Osteoblast (primary cell): ENCODE measurements around the gene ZNF496. TPM values are rescaled to one million over a fixed set of nuclear protein-coding genes. Genes with fewer than 3 reads are reported as not detected.

Source experiments
- DNase-seq: peaks from one replicate; pipeline ENCODE4 v3.0.0; 2011; ENCODE audit warnings: low spot score, mixed read lengths; ENCODE audit not compliant: insufficient read length; ENCODE audit errors: missing footprints
- H2AFZ ChIP-seq: 2 replicates; pipeline ENCODE4 v1.6.0; 2011; ENCODE audit warnings: mild to moderate bottlenecking, low read length
- H3K27ac ChIP-seq: 2 replicates; pipeline ENCODE4 v1.5.1; 2011; ENCODE audit warnings: mild to moderate bottlenecking, low read depth, low read length, moderate library complexity
- H3K27me3 ChIP-seq: 2 replicates; pipeline ENCODE4 v1.6.0; 2012; ENCODE audit warnings: mild to moderate bottlenecking, control low read depth, inconsistent platforms, low read length, moderate library complexity; ENCODE audit not compliant: insufficient read depth
- H3K36me3 ChIP-seq: 2 replicates; pipeline ENCODE4 v1.5.1; 2011; ENCODE audit warnings: mild to moderate bottlenecking, low read length, control low read depth, moderate library complexity; ENCODE audit not compliant: insufficient read depth
- H3K4me1 ChIP-seq: 2 replicates; pipeline ENCODE4 v1.5.1; 2011; ENCODE audit warnings: mild to moderate bottlenecking, low read length, control low read depth, moderate library complexity; ENCODE audit not compliant: insufficient read depth
- H3K4me2 ChIP-seq: 2 replicates; pipeline ENCODE4 v1.6.0; 2011; ENCODE audit warnings: mild to moderate bottlenecking, low read length; ENCODE audit not compliant: insufficient read depth
- H3K4me3 ChIP-seq: fragments of 200-600 bp; sonication (generic); 3 replicates; pipeline ENCODE4 v1.5.1; 2012; ENCODE audit warnings: mild to moderate bottlenecking, low read length, inconsistent platforms; ENCODE audit not compliant: insufficient read depth
- H3K79me2 ChIP-seq: 2 replicates; pipeline ENCODE4 v1.6.0; 2012; ENCODE audit warnings: mild to moderate bottlenecking, low read length, control low read depth, inconsistent platforms; ENCODE audit not compliant: insufficient read depth
- H3K9me3 ChIP-seq: 2 replicates; pipeline ENCODE4 v1.5.1; 2011; ENCODE audit warnings: low read depth, low read length, control low read depth
- H4K20me1 ChIP-seq: 2 replicates; pipeline ENCODE4 v1.6.0; 2012; ENCODE audit warnings: mild to moderate bottlenecking, low read length, control low read depth; ENCODE audit not compliant: insufficient read depth
- small RNA-seq: library from RNA; depleted of rRNA; stranded (forward); fragments of <200 nt; gene quantifications from one replicate; pipeline ENCODE3, GENCODE V24; 2012
- total RNA-seq: library from RNA; depleted of rRNA; stranded (reverse); fragments of >200 nt; gene quantifications from 2 replicates; pipeline ENCODE4 v1.2.3, GENCODE V29; 2012
- TF ChIP-seq, protein P1 (sequence below): IDR thresholded peaks from 2 replicates; pipeline ENCODE4 v1.5.1; 2011; ENCODE audit warnings: mild to moderate bottlenecking, low read depth, low read length, moderate library complexity; ENCODE audit errors: extremely low read depth

ZNF496 gene
- total RNA-seq, 1 donor, result 29.3 TPM

DNA sequence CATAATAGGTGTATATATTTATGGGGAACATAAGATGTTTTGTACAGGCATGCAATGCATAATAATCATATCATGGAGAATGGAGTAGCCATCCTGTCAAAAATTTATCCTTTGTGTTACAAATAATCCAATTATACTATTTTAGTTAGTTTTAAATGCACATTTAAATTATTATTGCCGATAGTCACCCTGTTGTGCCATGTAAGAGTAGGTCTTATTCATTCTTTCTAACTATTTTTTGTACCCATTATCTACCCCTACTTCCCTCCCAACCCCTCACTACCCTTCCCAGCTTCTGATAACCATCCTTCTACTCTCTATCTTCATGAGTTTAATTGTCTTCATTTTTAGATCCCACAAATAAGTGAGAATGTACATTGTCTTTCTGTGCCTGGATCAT is 84.1 kb downstream of the ZNF496 start:
- no peak for DNase-seq
- no peak overlapping the region for H3K4me3 ChIP-seq
- H2AFZ ChIP-seq, result no peak overlapping the region
- no peaks in the 10 kb centered on the region for H3K4me1 ChIP-seq
- TF ChIP-seq, protein P1, sequence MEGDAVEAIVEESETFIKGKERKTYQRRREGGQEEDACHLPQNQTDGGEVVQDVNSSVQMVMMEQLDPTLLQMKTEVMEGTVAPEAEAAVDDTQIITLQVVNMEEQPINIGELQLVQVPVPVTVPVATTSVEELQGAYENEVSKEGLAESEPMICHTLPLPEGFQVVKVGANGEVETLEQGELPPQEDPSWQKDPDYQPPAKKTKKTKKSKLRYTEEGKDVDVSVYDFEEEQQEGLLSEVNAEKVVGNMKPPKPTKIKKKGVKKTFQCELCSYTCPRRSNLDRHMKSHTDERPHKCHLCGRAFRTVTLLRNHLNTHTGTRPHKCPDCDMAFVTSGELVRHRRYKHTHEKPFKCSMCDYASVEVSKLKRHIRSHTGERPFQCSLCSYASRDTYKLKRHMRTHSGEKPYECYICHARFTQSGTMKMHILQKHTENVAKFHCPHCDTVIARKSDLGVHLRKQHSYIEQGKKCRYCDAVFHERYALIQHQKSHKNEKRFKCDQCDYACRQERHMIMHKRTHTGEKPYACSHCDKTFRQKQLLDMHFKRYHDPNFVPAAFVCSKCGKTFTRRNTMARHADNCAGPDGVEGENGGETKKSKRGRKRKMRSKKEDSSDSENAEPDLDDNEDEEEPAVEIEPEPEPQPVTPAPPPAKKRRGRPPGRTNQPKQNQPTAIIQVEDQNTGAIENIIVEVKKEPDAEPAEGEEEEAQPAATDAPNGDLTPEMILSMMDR, result no peak
- no peak overlapping the region for H3K4me2 ChIP-seq
- H3K36me3 ChIP-seq, result no peaks in the 10 kb centered on the region
- H4K20me1 ChIP-seq, result no peaks in the 10 kb centered on the region
- no peaks in the 10 kb centered on the region for H3K79me2 ChIP-seq
- H3K9me3 ChIP-seq, result no peaks in the 10 kb centered on the region
- H3K27ac ChIP-seq, result no peak overlapping the region
- H3K27me3 ChIP-seq, result no peaks in the 10 kb centered on the region

Small RNA genes lying within 50 kb of the gene (small RNA-seq; reads per million reads assigned to genes)
- gene RF00019, result not detected

Other genes starting within 250 kb of the ZNF496 start
- gene ZNF669, start 227.5 kb downstream of the ZNF496 start, total RNA-seq, result 10.1 and 11.8 TPM in 2 replicates
- gene ZNF124, start 159.8 kb downstream of the ZNF496 start, total RNA-seq, result 14.4 and 36.9 TPM in 2 replicates
- gene VN1R5, start 75.8 kb downstream of the ZNF496 start, total RNA-seq, result not detected in 2 replicates
- gene NLRP3, start 84.3 kb upstream of the ZNF496 start, total RNA-seq, result 0.36 and 0.59 TPM in 2 replicates
- gene OR2B11, start 126.2 kb upstream of the ZNF496 start, total RNA-seq, result not detected in 2 replicates
- not detected in 2 replicates for gene OR2C3, start 204.6 kb upstream of the ZNF496 start, total RNA-seq
- gene GCSAML, start 217.3 kb upstream of the ZNF496 start, total RNA-seq, result not detected in 2 replicates